T-helper 1 cell (primary cell): ENCODE data around the gene DTX3L.

ENCODE experiments used
- DNase-seq, 5 donors: peaks; one replicate each; pipeline ENCODE4 v3.0.0-alpha.2; 2012 to 2020

DTX3L gene

DNA sequence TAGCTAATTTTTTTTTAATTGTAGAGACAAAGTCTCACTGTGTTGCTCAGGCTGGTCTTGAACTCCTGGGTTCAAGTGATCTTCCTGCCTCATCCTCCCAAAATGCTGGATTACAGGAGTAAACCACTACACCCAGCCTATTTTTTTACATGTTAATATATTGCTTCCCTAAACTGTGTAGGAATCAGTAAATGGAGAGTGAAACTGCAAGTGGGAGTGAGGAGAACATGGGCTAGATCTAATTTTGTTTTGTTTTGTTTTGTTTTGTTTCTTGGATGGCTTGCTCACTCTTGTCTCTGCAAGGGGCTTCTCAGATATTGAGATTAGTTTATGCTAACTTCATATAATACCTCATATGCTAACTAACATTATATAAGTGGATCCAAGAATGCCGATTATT lies 44.8 kb downstream of the DTX3L start:
- no peak for DNase-seq

DNA sequence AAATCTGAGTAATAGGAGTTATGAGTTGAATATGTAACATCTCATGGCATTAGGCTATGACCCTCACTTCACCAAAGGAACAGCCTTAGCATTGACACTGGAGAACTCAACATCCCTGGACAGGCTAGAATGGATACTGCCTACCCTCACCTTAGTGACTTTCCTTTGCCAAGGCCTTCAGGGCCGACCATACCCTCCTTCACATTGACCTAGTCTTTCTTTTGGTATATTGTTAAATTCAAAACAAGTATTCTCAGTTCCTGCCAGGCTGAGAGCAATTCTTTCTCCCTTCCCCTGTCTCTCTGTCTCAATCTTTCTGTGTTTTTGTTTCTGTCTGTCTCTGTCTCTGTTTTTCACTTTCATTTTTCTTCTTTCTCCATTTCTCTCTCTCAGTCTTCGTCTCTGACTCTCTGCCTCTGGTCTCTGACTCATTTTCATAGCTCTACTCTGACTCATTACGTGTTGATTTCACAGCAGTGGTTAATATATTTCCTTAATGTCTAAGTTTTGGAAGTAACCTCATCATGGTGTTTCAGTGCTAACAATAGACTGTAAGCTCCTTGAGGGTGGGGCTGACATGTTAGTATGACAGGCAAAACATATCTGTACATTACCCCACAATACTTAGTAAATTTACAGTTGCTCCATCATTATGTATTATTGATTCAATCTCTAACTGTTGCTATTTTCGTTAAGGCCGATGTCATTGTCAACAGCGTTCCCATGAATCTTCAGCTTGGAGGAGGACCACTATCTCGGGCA lies 45.8 kb downstream of the DTX3L start:
- peak in 1 of 5 donors; percentile 91 for DNase-seq

DNA sequence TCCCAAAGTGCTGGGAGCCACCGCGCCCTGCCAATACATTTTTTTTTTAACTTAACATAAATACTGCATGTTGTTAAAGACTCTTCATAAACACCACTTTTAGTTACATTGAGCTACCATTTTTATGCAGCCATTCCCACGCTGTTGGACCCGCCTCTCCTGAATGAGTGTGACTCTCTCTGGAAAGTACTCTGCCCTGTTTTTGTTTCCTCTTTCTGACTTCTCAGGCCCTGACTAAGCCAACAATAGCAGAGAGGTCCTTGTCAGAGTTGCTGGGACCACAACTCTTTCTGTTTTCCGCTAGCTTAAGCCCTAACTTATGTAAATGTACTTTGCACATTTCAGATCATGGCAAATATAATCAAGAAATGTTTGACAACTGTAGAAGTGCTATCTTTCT lies 48.6 kb downstream of the DTX3L start:
- DNase-seq, result no peak

DNA sequence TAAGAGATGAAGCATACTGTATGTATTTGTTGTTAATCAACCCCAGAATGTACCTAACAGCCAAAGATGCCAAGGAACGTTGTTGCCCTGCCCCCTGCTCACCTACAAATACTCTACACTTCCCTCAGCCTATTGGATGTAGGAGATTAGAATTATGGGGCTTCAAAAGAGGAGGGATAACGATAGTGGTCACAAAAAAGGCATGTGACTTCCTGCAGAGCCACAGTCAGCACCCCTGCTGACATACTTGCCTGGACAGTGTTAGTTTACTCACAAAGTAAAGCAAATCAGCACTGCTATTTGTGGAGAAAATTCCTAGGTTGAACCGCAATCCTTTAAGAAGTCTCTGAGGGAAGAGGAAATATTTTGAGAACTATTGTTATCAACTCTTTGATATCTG lies 51.2 kb downstream of the DTX3L start:
- DNase-seq, result no peak

DNA sequence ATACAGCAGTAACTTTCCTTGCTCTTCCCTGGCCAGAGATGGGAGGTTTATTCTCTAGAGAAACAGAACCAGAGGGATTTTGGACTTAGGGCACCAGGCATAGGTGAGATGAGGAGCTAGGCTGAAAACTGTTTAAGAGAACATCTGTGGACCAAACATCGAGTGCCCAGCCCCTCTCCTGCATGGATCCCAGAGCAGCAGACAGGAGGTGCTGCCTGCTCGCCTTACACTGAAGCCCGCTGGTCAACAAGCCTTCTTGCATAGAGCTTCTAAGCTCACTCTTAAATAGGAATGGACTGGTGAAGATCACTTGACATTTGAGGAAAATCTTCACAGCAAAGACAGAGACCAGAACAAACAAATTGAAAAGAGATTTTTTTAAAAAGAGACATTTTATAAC lies 54.5 kb downstream of the DTX3L start:
- DNase-seq, result no peak

DNA sequence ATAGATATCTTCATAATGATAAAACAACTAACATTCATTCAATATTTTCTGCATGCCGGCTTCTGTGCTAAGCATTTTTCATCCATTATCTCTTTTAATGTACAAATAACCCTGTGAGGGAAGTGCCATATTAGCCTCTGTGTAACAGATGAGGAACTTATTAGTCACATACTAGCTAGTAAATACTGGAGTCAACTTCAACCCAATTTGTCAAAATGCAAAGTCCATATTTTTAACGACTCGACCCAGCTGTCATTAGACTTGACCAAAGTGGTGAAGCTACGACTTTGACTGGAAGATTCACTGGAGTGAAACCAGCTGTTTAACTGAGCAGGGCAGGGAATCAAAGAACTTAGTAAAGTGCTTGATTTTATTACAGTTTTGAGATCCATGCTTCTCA lies 54.9 kb downstream of the DTX3L start:
- DNase-seq, result no peak

DNA sequence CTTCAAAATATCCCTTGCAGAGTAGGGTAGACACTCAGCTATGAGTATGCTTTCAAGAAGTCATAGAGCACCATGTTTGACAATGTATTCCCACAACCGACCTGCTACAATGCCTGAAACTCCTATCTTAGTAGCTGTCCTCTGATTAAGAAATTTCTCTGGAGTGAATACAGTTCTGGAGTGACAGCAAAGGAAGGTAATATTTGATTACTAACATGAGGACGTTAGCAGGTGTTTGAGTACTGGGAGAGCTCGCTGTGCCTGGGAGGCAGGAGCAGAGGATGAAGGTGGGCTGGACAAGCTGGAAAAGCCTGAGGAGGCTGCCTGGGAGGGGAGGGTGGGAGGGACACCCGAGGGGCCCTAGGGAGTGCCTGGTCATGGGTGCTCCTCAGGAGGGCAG lies 56.3 kb downstream of the DTX3L start:
- DNase-seq, result no peak

DNA sequence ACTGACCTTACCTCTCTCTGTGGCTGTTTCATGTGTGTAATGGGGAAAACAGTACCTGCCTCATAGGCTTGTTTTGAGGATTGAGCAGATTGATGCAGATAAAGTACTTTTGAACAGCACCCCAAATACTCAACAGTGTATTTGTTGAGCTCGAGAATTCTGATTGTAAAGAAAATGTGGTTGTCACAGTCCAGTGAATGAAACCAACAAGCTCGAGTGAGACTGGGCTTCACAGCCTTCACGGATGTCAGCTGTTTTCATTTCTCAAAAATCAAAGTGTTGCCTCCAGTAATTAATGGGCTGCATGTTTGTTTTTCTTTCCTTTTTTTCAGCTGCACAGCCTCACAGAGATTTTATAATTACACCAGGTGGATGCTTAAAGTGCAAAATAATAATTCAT lies 57.0 kb downstream of the DTX3L start:
- DNase-seq, result no peak

DNA sequence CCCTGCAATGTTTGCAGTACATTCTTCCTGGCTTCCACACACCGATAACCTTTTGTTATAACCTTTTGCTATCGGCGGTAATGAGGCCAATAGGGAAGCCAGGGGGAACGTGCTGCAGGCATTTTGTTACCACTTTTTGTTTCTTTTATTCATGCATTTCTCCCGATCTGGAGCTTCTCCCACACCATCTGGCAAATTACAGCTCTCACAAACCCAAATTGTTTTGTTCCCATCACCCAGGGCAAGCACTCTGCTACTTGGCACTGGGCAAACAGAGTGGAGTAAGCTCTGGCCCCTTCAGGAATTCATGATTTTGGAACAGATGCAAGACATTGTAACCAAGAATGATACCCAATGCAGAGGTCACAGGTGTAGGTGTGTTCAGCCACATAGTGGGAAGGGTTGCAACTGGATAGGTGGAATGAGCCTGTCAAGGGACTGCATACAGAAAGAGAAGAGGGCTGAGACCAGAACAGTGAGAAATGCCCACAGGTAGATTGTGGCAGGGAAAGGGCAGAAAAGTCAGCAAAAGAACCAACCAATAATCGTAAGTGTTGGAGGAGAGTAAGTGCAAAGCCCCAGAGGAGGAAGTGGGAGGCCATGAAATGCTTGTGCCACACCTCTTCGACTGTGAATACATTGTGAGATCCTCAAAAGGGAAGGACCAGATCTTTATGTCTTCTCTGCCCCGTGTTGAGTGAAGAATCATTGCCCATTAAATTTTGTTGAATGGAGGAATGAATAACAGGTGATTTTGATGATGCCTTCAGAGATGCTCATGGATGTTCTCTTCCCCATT lies 59.1 kb downstream of the DTX3L start:
- no peak for DNase-seq
